ENCODE measurements around the gene LRP1B.

The LRP1B gene

GRCh38 chr2:142065700-142066099, 65.1 kb downstream of the LRP1B start:
- H3K9ac ChIP-seq (ENCODE audit: low read depth, low read length), result no peak overlapping the region
- DNase-seq (no peak), ATAC-seq (ENCODE audit: insufficient read depth, low read depth) (no peak)
- no peaks in the 10 kb centered on the region for H4K20me1 ChIP-seq (ENCODE audit: insufficient read depth, low read length)
- no peaks in the 10 kb centered on the region for H3K4me1 ChIP-seq (ENCODE audit: insufficient read depth, low read length)
- H3K27ac ChIP-seq (ENCODE audit: low read length), result no peak overlapping the region
- no peaks in the 10 kb centered on the region for H3K36me3 ChIP-seq (ENCODE audit: insufficient read depth, low read length)
- no peak overlapping the region for H3K4me2 ChIP-seq (ENCODE audit: insufficient read depth, low read length)
- H3K79me2 ChIP-seq (ENCODE audit: insufficient read depth, low read length), result no peaks in the 10 kb centered on the region
- no peak overlapping the region for H3K4me3 ChIP-seq (ENCODE audit: low read depth in 1 of 2, low read length in 2 of 2)
- TF ChIP-seq EZH2 (IDR thresholded peaks at IDR 0.05; ENCODE audit: borderline replicate concordance, low read depth, low read length, severe bottlenecking) (no peak), CTCF (IDR thresholded peaks at IDR 0.05; ENCODE audit: borderline replicate concordance, extremely low read depth, low read length, poor library complexity, severe bottlenecking) (no peak)
- no peaks in the 10 kb centered on the region for H3K9me3 ChIP-seq (ENCODE audit: insufficient read depth, low read length, severe bottlenecking)
- H3K27me3 ChIP-seq (ENCODE audit: insufficient read depth, low read length, poor library complexity), result no peaks in the 10 kb centered on the region
- no peak overlapping the region for H2AFZ ChIP-seq (ENCODE audit: low read depth, low read length)

- no peak overlapping the region for H2AFZ ChIP-seq (ENCODE audit: low read depth, low read length)
Observed at GRCh38 chr2:142065156-142065555, 65.7 kb downstream of the LRP1B start.

GRCh38 chr2:142061733-142062132, 69.1 kb downstream of the LRP1B start:
- H3K4me2 ChIP-seq (ENCODE audit: insufficient read depth, low read length), result no peak overlapping the region
- no peaks in the 10 kb centered on the region for H3K79me2 ChIP-seq (ENCODE audit: insufficient read depth, low read length)
- H3K27me3 ChIP-seq (ENCODE audit: insufficient read depth, low read length, poor library complexity), result no peaks in the 10 kb centered on the region
- DNase-seq (no peak), ATAC-seq (ENCODE audit: insufficient read depth, low read depth) (no peak)
- TF ChIP-seq EZH2 (IDR thresholded peaks at IDR 0.05; ENCODE audit: borderline replicate concordance, low read depth, low read length, severe bottlenecking) (no peak), CTCF (IDR thresholded peaks at IDR 0.05; ENCODE audit: borderline replicate concordance, extremely low read depth, low read length, poor library complexity, severe bottlenecking) (no peak)
- H2AFZ ChIP-seq (ENCODE audit: low read depth, low read length), result no peak overlapping the region
- no peak overlapping the region for H3K9ac ChIP-seq (ENCODE audit: low read depth, low read length)
- no peaks in the 10 kb centered on the region for H3K36me3 ChIP-seq (ENCODE audit: insufficient read depth, low read length)
- H4K20me1 ChIP-seq (ENCODE audit: insufficient read depth, low read length), result no peaks in the 10 kb centered on the region
- no peak overlapping the region for H3K27ac ChIP-seq (ENCODE audit: low read length)
- H3K4me1 ChIP-seq (ENCODE audit: insufficient read depth, low read length), result no peaks in the 10 kb centered on the region
- no peaks in the 10 kb centered on the region for H3K9me3 ChIP-seq (ENCODE audit: insufficient read depth, low read length, severe bottlenecking)
- H3K4me3 ChIP-seq (ENCODE audit: low read depth in 1 of 2, low read length in 2 of 2), result no peak overlapping the region

More at GRCh38 chr2:142065156-142065555, 65.7 kb downstream of the LRP1B start:
- H3K4me2 ChIP-seq (ENCODE audit: insufficient read depth, low read length), result no peak overlapping the region
- no peaks in the 10 kb centered on the region for H3K79me2 ChIP-seq (ENCODE audit: insufficient read depth, low read length)
- H4K20me1 ChIP-seq (ENCODE audit: insufficient read depth, low read length), result no peaks in the 10 kb centered on the region
- H3K9ac ChIP-seq (ENCODE audit: low read depth, low read length), result no peak overlapping the region
- H3K27ac ChIP-seq (ENCODE audit: low read length), result no peak overlapping the region
- DNase-seq (no peak), ATAC-seq (ENCODE audit: insufficient read depth, low read depth) (no peak)
- H3K4me3 ChIP-seq (ENCODE audit: low read depth in 1 of 2, low read length in 2 of 2), result no peak overlapping the region
- H3K27me3 ChIP-seq (ENCODE audit: insufficient read depth, low read length, poor library complexity), result no peaks in the 10 kb centered on the region
- H3K9me3 ChIP-seq (ENCODE audit: insufficient read depth, low read length, severe bottlenecking), result no peaks in the 10 kb centered on the region
- TF ChIP-seq CTCF (IDR thresholded peaks at IDR 0.05; ENCODE audit: borderline replicate concordance, extremely low read depth, low read length, poor library complexity, severe bottlenecking) (no peak), EZH2 (IDR thresholded peaks at IDR 0.05; ENCODE audit: borderline replicate concordance, low read depth, low read length, severe bottlenecking) (no peak)
- H3K36me3 ChIP-seq (ENCODE audit: insufficient read depth, low read length), result no peaks in the 10 kb centered on the region
- no peaks in the 10 kb centered on the region for H3K4me1 ChIP-seq (ENCODE audit: insufficient read depth, low read length)

GRCh38 chr2:142058149-142058548, 72.7 kb downstream of the LRP1B start:
- Histone ChIP-seq H2AFZ (ENCODE audit: low read depth, low read length) (no peak overlapping the region), H3K79me2 (ENCODE audit: insufficient read depth, low read length) (no peaks in the 10 kb centered on the region), H3K27ac (ENCODE audit: low read length) (no peak overlapping the region), H3K4me2 (ENCODE audit: insufficient read depth, low read length) (no peak overlapping the region), H3K4me1 (ENCODE audit: insufficient read depth, low read length) (no peaks in the 10 kb centered on the region), H4K20me1 (ENCODE audit: insufficient read depth, low read length) (no peaks in the 10 kb centered on the region), H3K36me3 (ENCODE audit: insufficient read depth, low read length) (no peaks in the 10 kb centered on the region), H3K9ac (ENCODE audit: low read depth, low read length) (no peak overlapping the region), H3K4me3 (ENCODE audit: low read depth in 1 of 2, low read length in 2 of 2) (no peak overlapping the region), H3K27me3 (ENCODE audit: insufficient read depth, low read length, poor library complexity) (no peaks in the 10 kb centered on the region), H3K9me3 (ENCODE audit: insufficient read depth, low read length, severe bottlenecking) (no peaks in the 10 kb centered on the region)
- ATAC-seq (ENCODE audit: insufficient read depth, low read depth) (no peak), DNase-seq (no peak)
- no peak for TF ChIP-seq EZH2 (IDR thresholded peaks at IDR 0.05; ENCODE audit: borderline replicate concordance, low read depth, low read length, severe bottlenecking)
- no peak for TF ChIP-seq CTCF (IDR thresholded peaks at IDR 0.05; ENCODE audit: borderline replicate concordance, extremely low read depth, low read length, poor library complexity, severe bottlenecking)

All from DND-41 (cell line).